Epidermal melanocyte (primary cell): Measurements from ENCODE around the gene DDIT3.

ENCODE experiments used
- DNase-seq: peaks from one replicate; pipeline ENCODE4 v3.0.0; 2011; ENCODE audit warnings: low spot score; ENCODE audit not compliant: insufficient read length

Gene DDIT3

DNA sequence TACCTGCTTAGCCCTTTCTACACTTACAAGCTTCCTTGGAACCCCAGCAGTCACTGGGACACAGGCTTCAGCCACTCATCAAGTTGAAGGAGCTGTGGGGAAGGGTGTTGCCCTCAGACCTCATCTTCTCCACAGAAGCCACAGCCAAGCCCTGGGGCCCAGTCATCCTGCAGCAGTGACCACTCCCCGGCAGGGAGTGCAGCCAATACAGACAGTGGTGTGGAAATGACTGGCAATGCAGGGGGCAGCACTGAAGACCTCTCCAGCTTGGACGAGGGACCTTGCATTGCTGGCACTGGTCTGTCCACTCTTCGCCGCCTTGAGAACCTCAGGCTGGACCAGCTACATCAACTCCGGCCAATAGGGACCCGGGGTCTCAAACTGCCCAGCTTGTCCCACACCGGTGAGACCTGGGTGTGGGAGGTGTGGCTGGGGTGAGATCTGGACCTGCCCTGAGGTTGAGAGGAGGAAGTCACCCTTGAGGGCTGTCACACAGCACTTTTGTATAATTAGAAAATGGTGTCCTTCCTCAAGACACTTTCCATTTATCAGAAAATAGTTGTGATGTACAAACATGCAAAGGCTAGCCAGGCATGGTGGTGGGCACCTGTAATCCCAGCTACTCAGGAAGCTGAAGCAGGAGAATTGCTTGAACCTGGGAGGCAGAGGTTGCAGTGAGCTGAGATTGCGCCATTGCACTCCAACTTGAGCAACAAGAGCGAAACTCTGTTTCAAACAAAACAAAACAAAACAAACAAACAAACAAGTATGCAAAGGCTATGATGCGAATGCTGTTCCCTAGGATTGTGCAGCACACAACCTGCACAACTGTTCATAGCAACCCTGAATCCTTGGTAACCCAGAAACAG is 50.8 kb downstream of the DDIT3 start:
- DNase-seq: no peak

GRCh38 chr12:57467915-57468314 is 52.4 kb downstream of the DDIT3 start:
- no peak for DNase-seq

- DNase-seq: no peak
Measured at GRCh38 chr12:57467212-57467874, 53.0 kb downstream of the DDIT3 start.
